ENCODE data around the gene ABLIM1.

ABLIM1 gene

GRCh38 chr10:114542373-114542772 lies 115.7 kb downstream of the ABLIM1 start:
- no peak for TF ChIP-seq CTCF (IDR thresholded peaks at IDR 0.05)
- Histone ChIP-seq H3K9me3 (no peaks in the 10 kb centered on the region), H3K4me3 (no peak overlapping the region), H3K27me3 (no peaks in the 10 kb centered on the region), H3K27ac (peak overlapping the region in 1 of 2 donors; percentile 19), H3K36me3 (peaks cover 0 to 13% (median 0%) of the 10 kb centered on the region in 3 donors), H3K4me1 (peaks cover 0 to 11% (median 1%) of the 10 kb centered on the region in 4 donors)
- intact Hi-C loops (cut with DNase I; ENCODE audit: low total_unique reads): no loop called here
- no peak for DNase-seq

DNA sequence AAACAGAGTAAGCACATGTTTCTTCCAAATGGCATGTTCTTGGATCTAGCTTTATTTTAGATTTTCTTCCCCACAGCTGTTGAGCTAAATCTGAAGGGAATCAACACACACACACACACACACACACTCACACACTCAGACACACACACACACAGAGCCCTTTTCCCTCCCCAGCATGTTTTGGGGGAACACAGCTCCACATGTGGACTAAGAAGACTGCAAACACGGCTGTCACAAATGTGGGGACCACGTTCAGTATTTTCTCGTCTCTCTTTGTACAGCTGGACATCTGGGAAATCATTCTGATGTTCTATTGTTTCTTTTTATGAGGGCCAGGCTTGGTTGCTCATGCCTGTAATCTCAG lies 116.3 kb downstream of the ABLIM1 start:
- peaks cover 0 to under 1% (median 0%) of the 10 kb centered on the region in 3 donors for H3K9me3 ChIP-seq
- intact Hi-C loops (cut with DNase I; ENCODE audit: low total_unique reads): no loop called here
- H3K4me1 ChIP-seq: peaks cover 0 to 11% (median 1%) of the 10 kb centered on the region in 4 donors
- H3K27ac ChIP-seq: peak overlapping the region in 1 of 2 donors; percentile 19
- peaks cover 0 to 13% (median 0%) of the 10 kb centered on the region in 3 donors for H3K36me3 ChIP-seq
- no peak overlapping the region for H3K4me3 ChIP-seq
- no peak for TF ChIP-seq CTCF (IDR thresholded peaks at IDR 0.05)
- H3K27me3 ChIP-seq: no peaks in the 10 kb centered on the region
- DNase-seq: no peak

DNA sequence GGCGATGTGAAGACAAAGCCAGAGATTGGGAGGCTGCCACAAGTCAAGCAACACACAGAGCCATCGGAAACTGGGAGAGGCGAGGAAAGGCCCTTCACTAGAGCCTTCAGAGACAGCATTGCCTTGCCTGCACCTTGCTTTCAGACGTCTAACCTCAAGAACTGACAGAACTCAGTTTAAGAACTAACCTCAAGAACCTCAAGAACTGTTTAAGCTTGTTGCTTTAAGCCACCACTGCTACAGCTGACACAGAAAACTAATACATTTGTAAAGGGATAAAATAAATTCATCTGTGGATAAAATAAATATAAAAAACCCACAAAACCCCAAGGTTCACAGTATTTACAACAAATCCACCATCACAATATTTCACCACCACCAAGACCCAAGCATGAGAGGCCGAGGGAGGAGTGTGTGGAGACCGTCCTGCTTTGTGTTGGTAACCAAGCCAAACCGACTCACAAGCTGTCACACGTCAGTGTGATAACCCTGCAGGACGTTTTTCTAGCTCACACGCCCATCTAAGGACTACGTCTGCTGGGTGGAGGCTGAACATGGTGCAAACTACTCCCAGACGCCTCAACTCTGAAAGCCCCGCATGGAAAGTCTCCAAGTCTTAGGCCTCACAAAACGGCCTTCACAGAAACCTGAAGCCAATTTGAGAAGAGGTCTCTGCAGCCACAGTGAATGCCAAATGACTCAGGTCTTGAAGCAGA lies 116.8 kb downstream of the ABLIM1 start:
- no peaks in the 10 kb centered on the region for H3K27me3 ChIP-seq
- H3K4me3 ChIP-seq: no peak overlapping the region
- H3K4me1 ChIP-seq: peaks cover 0 to 11% (median 1%) of the 10 kb centered on the region in 4 donors
- peak; percentile 79 to 85 for DNase-seq
- H3K36me3 ChIP-seq: peaks cover 0 to 13% (median 0%) of the 10 kb centered on the region in 3 donors
- TF ChIP-seq CTCF (IDR thresholded peaks at IDR 0.05): no peak
- intact Hi-C loops (cut with DNase I; ENCODE audit: low total_unique reads): no loop called here
- H3K9me3 ChIP-seq: peaks cover 0 to 5% (median 0%) of the 10 kb centered on the region in 3 donors
- H3K27ac ChIP-seq: peak overlapping the region; percentile 19 to 28

- no peak for DNase-seq
- Histone ChIP-seq H3K27ac (no peak overlapping the region), H3K36me3 (peaks cover 0 to 13% (median 0%) of the 10 kb centered on the region in 3 donors), H3K9me3 (peaks cover 0 to 5% (median 0%) of the 10 kb centered on the region in 3 donors), H3K27me3 (no peaks in the 10 kb centered on the region), H3K4me3 (no peak overlapping the region), H3K4me1 (peaks cover 0 to 11% (median 1%) of the 10 kb centered on the region in 4 donors)
- intact Hi-C loops (cut with DNase I; ENCODE audit: low total_unique reads): no loop called here
- TF ChIP-seq CTCF (IDR thresholded peaks at IDR 0.05): no peak
Observed at GRCh38 chr10:114540236-114540635, 117.8 kb downstream of the ABLIM1 start.

DNA sequence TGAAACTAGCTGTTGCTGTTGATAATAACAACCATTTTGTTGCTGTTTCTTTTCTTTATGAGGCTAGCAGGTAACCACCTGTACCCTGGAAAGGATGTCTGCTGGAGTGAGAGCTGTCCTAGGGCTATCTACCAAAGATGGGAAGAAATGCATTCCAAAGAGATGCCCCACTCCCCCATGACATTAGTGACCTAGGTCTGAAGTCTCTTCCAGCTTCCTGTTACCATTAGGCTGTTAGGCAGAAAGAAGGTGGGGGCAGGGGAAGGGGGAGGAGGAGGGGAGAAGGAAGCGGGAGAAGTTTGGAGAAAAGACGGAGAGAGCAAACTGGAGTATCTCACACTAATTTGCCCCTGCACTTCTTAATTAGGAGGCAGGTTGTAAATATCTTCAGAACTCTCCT lies 118.5 kb downstream of the ABLIM1 start:
- H3K36me3 ChIP-seq: peaks cover 0 to 13% (median 0%) of the 10 kb centered on the region in 3 donors
- intact Hi-C loops (cut with DNase I; ENCODE audit: low total_unique reads): no loop called here
- peaks cover 0 to 5% (median 0%) of the 10 kb centered on the region in 3 donors for H3K9me3 ChIP-seq
- no peak for DNase-seq
- no peaks in the 10 kb centered on the region for H3K27me3 ChIP-seq
- H3K4me1 ChIP-seq: peaks cover 0 to 8% (median 1%) of the 10 kb centered on the region in 4 donors
- no peak overlapping the region for H3K4me3 ChIP-seq
- H3K27ac ChIP-seq: no peak overlapping the region
- no peak for TF ChIP-seq CTCF (IDR thresholded peaks at IDR 0.05)

All from tibial artery (tissue), 4 donors.